ENCODE results near the gene CHRNE.

- TF ChIP-seq USF2 (IDR thresholded peaks at IDR 0.05; ENCODE audit: low read depth, low read length) (no peak), CTCF (conservative IDR thresholded peaks at IDR 0.05; ENCODE audit: low read depth, low read length) (no peak), ELK1 (IDR thresholded peaks at IDR 0.05; ENCODE audit: borderline replicate concordance, low read depth, low read length) (no peak), MAFK (IDR thresholded peaks at IDR 0.05; ENCODE audit: low read depth, low read length) (no peak), MAZ (IDR thresholded peaks at IDR 0.05; ENCODE audit: borderline replicate concordance, low read depth, low read length) (no peak)
These were observed 33.5 kb upstream of the CHRNE start for GRCh38 chr17:4936436-4936835.
